ENCODE measurements around the gene ARPC5L. TPM values are rescaled to one million over a fixed set of nuclear protein-coding genes. Genes with fewer than 3 reads are reported as not detected.
"Not testable (repeated sequence)": the region's sequence is repeated elsewhere in the genome, so short reads cannot be mapped to it uniquely, and the experiment has no call there.

Gene ARPC5L
- total RNA-seq, 1 experiment from 2014 or later = 84.4 TPM

DNA sequence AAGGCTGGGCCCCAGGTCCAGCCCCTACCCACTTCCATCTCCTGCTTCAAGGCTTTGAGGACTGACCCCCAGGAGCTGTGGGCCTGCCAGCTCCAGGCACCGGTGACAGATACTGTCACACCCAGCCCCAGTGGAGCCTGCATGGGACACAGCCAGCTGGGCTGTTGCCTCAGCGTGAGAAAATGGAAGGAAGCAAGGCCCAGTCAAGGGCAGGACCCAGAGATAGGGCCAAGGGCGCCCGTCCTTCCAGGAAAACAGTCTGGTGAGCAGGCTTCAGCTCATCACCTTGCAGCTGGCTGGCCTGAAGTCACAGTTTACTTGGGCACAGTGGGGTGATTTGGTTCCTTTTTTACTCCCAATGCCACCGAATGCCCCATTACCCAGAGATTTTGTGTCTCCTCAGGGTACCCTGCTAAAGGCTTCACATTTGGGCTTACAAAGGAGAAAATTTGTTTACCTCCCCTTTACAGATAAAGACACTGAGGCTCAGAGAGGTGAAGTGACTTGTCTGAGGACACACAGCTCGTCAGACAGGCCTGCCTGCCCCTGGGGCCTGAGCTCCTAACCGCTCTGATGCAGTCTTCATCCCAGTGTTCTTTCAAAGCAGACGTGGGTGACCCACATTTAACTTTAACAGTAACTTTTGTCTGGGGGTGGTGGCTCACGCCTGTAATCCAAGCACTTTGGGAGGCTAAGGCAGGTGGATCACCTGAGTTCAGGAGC lies 30.1 kb upstream of the ARPC5L start:
- intact Hi-C loops (cut with micrococcal nuclease; ENCODE audit: unreplicated experiment) = no loop called here

DNA sequence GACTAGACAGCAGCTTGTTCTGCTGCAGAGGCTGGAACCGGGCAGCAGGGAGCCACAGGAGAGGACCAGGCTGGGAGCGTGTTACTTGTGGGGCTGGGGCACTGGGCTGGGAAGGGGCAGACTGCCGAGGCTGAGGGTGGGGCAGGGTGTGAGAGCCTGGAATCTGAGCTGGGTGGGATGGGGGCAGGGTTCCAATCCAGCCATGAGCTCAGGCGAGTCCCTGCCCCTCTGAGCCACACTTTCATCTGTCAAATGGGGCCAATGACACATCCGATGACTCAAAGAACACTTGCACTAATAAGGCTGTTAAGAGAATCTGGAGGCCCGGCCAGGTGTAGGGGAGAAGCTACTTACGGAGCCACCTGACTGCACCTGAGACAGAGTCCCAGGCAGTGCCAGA lies 27.3 kb upstream of the ARPC5L start:
- H2AFZ ChIP-seq = no peak overlapping the region
- no peaks in the 10 kb centered on the region for H3K36me3 ChIP-seq (ENCODE audit: low read depth)
- ChIA-PET CTCF (interaction anchor here (0.9 to 1.7 kb wide), 4 partner anchors 16 to 55 kb away, joined by 3 to 8 read pairs (median 4); no protein-coding TSS in a partner anchor), POLR2A (ENCODE audit: unreplicated experiment) (interaction anchor here (0.6 to 1.0 kb wide), 5 partner anchors 18 to 1602 kb away, joined by 3 to 28 read pairs (median 4); partner anchors contain the start of gene OLFML2A)
- H3K79me2 ChIP-seq (ENCODE audit: low read depth) = no peaks in the 10 kb centered on the region
- peak overlapping the region; percentile 71 for H3K4me2 ChIP-seq
- H3K4me3 ChIP-seq = no peak overlapping the region; the same call in 1 of the 2 replicates
- no TSS peak for BruUV-seq (replicated peaks)
- intact Hi-C loops (cut with micrococcal nuclease; ENCODE audit: unreplicated experiment) = loop anchor here (1.0 to 2.0 kb wide), 2 partner anchors 16 to 22 kb away; no protein-coding TSS in a partner anchor
- H4K20me1 ChIP-seq (ENCODE audit: insufficient read depth) = no peaks in the 10 kb centered on the region
- peaks cover 21% of the 10 kb centered on the region; the same call in 1 of the 2 replicates for H3F3A ChIP-seq (ENCODE audit: insufficient read depth, low read depth)
- H3K9me2 ChIP-seq (ENCODE audit: insufficient read depth) = no peaks in the 10 kb centered on the region
- H3K27ac ChIP-seq = peak overlapping the region; percentile 59
- TF ChIP-seq EZH2 (IDR thresholded peaks at IDR 0.05; ENCODE audit: low read depth) = no peak
- TF ChIP-seq, protein P1, sequence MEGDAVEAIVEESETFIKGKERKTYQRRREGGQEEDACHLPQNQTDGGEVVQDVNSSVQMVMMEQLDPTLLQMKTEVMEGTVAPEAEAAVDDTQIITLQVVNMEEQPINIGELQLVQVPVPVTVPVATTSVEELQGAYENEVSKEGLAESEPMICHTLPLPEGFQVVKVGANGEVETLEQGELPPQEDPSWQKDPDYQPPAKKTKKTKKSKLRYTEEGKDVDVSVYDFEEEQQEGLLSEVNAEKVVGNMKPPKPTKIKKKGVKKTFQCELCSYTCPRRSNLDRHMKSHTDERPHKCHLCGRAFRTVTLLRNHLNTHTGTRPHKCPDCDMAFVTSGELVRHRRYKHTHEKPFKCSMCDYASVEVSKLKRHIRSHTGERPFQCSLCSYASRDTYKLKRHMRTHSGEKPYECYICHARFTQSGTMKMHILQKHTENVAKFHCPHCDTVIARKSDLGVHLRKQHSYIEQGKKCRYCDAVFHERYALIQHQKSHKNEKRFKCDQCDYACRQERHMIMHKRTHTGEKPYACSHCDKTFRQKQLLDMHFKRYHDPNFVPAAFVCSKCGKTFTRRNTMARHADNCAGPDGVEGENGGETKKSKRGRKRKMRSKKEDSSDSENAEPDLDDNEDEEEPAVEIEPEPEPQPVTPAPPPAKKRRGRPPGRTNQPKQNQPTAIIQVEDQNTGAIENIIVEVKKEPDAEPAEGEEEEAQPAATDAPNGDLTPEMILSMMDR (conservative IDR thresholded peaks at IDR 0.05) = no peak
- H3K9me3 ChIP-seq (ENCODE audit: insufficient read depth, low read depth) = no peaks in the 10 kb centered on the region
- DNase-seq = peak; percentile 71 to 89
- H3K4me1 ChIP-seq (replicated peaks; ENCODE audit: insufficient read depth) = peaks cover 20% of the 10 kb centered on the region
- H3K27me3 ChIP-seq (ENCODE audit: insufficient read depth, low read depth) = no peaks in the 10 kb centered on the region

More for the DNA sequence above, 30.1 kb upstream of the ARPC5L start:
- CTCF ChIA-PET = no interaction called here
- Histone ChIP-seq H2AFZ (no peak overlapping the region), H3K4me3 (no peak overlapping the region), H3K9me3 (ENCODE audit: insufficient read depth, low read depth) (no peaks in the 10 kb centered on the region), H3F3A (ENCODE audit: insufficient read depth, low read depth) (peaks cover 21% of the 10 kb centered on the region; the same call in 1 of the 2 replicates), H4K20me1 (ENCODE audit: insufficient read depth) (no peaks in the 10 kb centered on the region), H3K4me2 (no peak overlapping the region), H3K9me2 (ENCODE audit: insufficient read depth) (no peaks in the 10 kb centered on the region), H3K36me3 (ENCODE audit: low read depth) (no peaks in the 10 kb centered on the region), H3K79me2 (ENCODE audit: low read depth) (no peaks in the 10 kb centered on the region), H3K27ac (no peak overlapping the region), H3K27me3 (ENCODE audit: insufficient read depth, low read depth) (no peaks in the 10 kb centered on the region), H3K4me1 (replicated peaks; ENCODE audit: insufficient read depth) (peaks cover 20% of the 10 kb centered on the region)
- POLR2A ChIA-PET (ENCODE audit: unreplicated experiment) = interaction anchor here (0.6 kb wide), 1 partner anchor 57 kb away, joined by 11 read pairs; no protein-coding TSS in a partner anchor
- DNase-seq = no peak
- BruUV-seq (replicated peaks) = no TSS peak
- TF ChIP-seq, protein P1 (conservative IDR thresholded peaks at IDR 0.05) = no peak
- no peak for TF ChIP-seq EZH2 (IDR thresholded peaks at IDR 0.05; ENCODE audit: low read depth)

DNA sequence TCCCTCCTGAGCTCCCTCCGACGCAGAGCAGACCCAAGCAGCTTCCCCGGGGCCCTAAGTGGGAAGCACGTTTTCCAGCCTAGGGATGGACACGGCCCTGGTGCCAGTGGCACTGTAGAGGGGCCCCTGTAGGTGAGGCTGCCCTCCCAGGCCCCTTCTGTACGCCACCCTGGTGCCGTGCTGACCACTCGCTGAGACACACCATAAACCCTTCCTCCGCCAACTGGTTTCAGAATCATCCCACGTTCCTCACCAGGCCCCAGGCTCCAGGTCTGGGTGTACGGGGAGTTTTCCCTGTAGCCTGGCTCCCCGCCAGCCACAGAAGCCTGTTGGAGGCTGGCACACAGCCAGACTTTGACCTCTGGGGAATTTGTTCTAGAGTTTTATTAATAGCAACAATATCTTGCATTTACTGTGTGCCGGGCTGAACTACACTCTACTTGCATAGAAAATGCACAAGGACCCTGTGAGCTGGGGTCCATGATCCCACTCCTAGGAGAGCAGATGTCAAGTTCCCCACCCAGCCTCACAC lies 26.8 kb upstream of the ARPC5L start:
- no peaks in the 10 kb centered on the region for H4K20me1 ChIP-seq (ENCODE audit: insufficient read depth)
- no peaks in the 10 kb centered on the region for H3K79me2 ChIP-seq (ENCODE audit: low read depth)
- TF ChIP-seq, protein P1 (conservative IDR thresholded peaks at IDR 0.05) = no peak
- TF ChIP-seq EZH2 (IDR thresholded peaks at IDR 0.05; ENCODE audit: low read depth) = no peak
- no peaks in the 10 kb centered on the region for H3K27me3 ChIP-seq (ENCODE audit: insufficient read depth, low read depth)
- intact Hi-C loops (cut with micrococcal nuclease; ENCODE audit: unreplicated experiment) = loop anchor here (2.0 kb wide), 1 partner anchor 16 kb away; no protein-coding TSS in a partner anchor
- H3K9me3 ChIP-seq (ENCODE audit: insufficient read depth, low read depth) = no peaks in the 10 kb centered on the region
- POLR2A ChIA-PET (ENCODE audit: unreplicated experiment) = interaction anchor here (0.6 to 1.0 kb wide), 3 partner anchors 18 to 305 kb away, joined by 3 to 28 read pairs (median 5); partner anchors contain the start of gene OLFML2A
- peak overlapping the region; percentile 2; the same call in 1 of the 2 replicates for H3K4me3 ChIP-seq
- H3K36me3 ChIP-seq (ENCODE audit: low read depth) = no peaks in the 10 kb centered on the region
- H2AFZ ChIP-seq = no peak overlapping the region
- BruUV-seq (replicated peaks) = no TSS peak
- H3K9me2 ChIP-seq (ENCODE audit: insufficient read depth) = no peaks in the 10 kb centered on the region
- DNase-seq = peak; percentile 66 to 84
- peaks cover 20% of the 10 kb centered on the region for H3K4me1 ChIP-seq (replicated peaks; ENCODE audit: insufficient read depth)
- H3K4me2 ChIP-seq = peak overlapping the region; percentile 71
- peaks cover 21% of the 10 kb centered on the region; the same call in 1 of the 2 replicates for H3F3A ChIP-seq (ENCODE audit: insufficient read depth, low read depth)
- CTCF ChIA-PET = interaction anchor here (0.9 to 1.7 kb wide), 4 partner anchors 17 to 56 kb away, joined by 3 to 8 read pairs (median 4); no protein-coding TSS in a partner anchor
- peak overlapping the region; percentile 59 for H3K27ac ChIP-seq

DNA sequence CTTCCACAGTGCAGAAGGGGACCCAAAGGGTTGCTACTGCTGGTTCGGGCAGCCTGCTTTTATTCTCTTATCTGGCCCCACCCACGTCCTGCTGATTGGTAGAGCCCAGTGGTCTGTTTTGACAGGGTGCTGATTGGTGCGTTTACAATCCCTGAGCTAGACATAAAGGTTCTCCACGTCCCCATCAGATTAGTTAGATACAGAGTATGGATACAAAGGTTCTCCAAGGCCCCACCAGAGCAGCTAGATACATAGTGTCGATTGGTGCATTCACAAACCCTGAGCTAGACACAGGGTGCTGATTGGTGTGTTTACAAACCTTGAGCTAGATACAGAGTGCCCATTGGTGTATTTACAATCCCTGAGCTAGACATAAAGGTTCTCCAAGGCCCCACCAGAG lies 23.8 kb upstream of the ARPC5L start:
- H3K27ac ChIP-seq; H3K27me3 ChIP-seq (ENCODE audit: insufficient read depth, low read depth); H3K4me2 ChIP-seq; H4K20me1 ChIP-seq (ENCODE audit: insufficient read depth); H3K9me2 ChIP-seq (ENCODE audit: insufficient read depth); H3K79me2 ChIP-seq (ENCODE audit: low read depth); BruUV-seq (replicated peaks); H3K36me3 ChIP-seq (ENCODE audit: low read depth); intact Hi-C loops (cut with micrococcal nuclease; ENCODE audit: unreplicated experiment); H3K9me3 ChIP-seq (ENCODE audit: insufficient read depth, low read depth); H3K4me3 ChIP-seq; CTCF ChIA-PET; POLR2A ChIA-PET (ENCODE audit: unreplicated experiment); H2AFZ ChIP-seq; DNase-seq: not testable (repeated sequence)
- Histone ChIP-seq H3K4me1 (replicated peaks; ENCODE audit: insufficient read depth) (peaks cover 29% of the 10 kb centered on the region), H3F3A (ENCODE audit: insufficient read depth, low read depth) (peaks cover 21% of the 10 kb centered on the region; the same call in 1 of the 2 replicates)

Data from PC-9 (cell line).